Fibroblast of skin of right quadriceps (primary cell): ENCODE measurements around the gene RNASE11.
"Not testable (repeated sequence)": the region's sequence is repeated elsewhere in the genome, so short reads cannot be mapped to it uniquely, and the experiment has no call there.

ENCODE experiments used
- DNase-seq: peaks from one replicate; pipeline ENCODE4 v3.0.0-alpha.2; 2013

The RNASE11 gene

GRCh38 chr14:20613094-20614037, 25.6 kb upstream of the RNASE11 start:
- peak; percentile 98 for DNase-seq

GRCh38 chr14:20612403-20612802, 24.6 kb upstream of the RNASE11 start:
- DNase-seq, result no peak

- no peak for DNase-seq
Measured at GRCh38 chr14:20611277-20611676, 23.5 kb upstream of the RNASE11 start.

- peak; percentile 78 for DNase-seq
Measured at GRCh38 chr14:20610002-20610765, 22.4 kb upstream of the RNASE11 start.

GRCh38 chr14:20609215-20610001, 21.6 kb upstream of the RNASE11 start:
- peak; percentile 89 for DNase-seq

GRCh38 chr14:20608383-20609110, 20.7 kb upstream of the RNASE11 start:
- DNase-seq, result no peak

- no peak for DNase-seq
Measured at GRCh38 chr14:20607617-20608016, 19.8 kb upstream of the RNASE11 start.

- DNase-seq, result no peak
Measured at GRCh38 chr14:20606902-20607242, 19.1 kb upstream of the RNASE11 start.

GRCh38 chr14:20606190-20606901, 18.5 kb upstream of the RNASE11 start:
- no peak for DNase-seq

GRCh38 chr14:20603813-20604690, 16.3 kb upstream of the RNASE11 start:
- no peak for DNase-seq

- no peak for DNase-seq
Measured at GRCh38 chr14:20602583-20602982, 14.8 kb upstream of the RNASE11 start.

GRCh38 chr14:20601522-20601921, 13.7 kb upstream of the RNASE11 start:
- DNase-seq, result no peak

GRCh38 chr14:20597108-20597507, 9.3 kb upstream of the RNASE11 start:
- no peak for DNase-seq

GRCh38 chr14:20595726-20596125, 7.9 kb upstream of the RNASE11 start:
- DNase-seq, result not testable (repeated sequence)

- no peak for DNase-seq
Measured at GRCh38 chr14:20592574-20592973, 4.8 kb upstream of the RNASE11 start.

- no peak for DNase-seq
Measured at GRCh38 chr14:20591235-20591634, 3.4 kb upstream of the RNASE11 start, which contains the start of gene RNASE12. Gene RNASE12, minus strand, starts transcription at chr14:20591376. Its CDS starts 653 bp downstream, at chr14:20590723.

- no peak for DNase-seq
Measured at GRCh38 chr14:20583908-20584307, 3.9 kb downstream of the RNASE11 start.

GRCh38 chr14:20583142-20583541, 4.7 kb downstream of the RNASE11 start:
- no peak for DNase-seq

GRCh38 chr14:20580242-20580641, 7.6 kb downstream of the RNASE11 start:
- DNase-seq, result no peak

- DNase-seq, result no peak
Measured at GRCh38 chr14:20578784-20579502, 8.9 kb downstream of the RNASE11 start.
